Fibroblast of skin of right biceps (primary cell): Measurements from ENCODE around the gene SLC9A3.
"Not testable (repeated sequence)": the region's sequence is repeated elsewhere in the genome, so short reads cannot be mapped to it uniquely, and the experiment has no call there.

ENCODE experiments used
- DNase-seq: peaks from one replicate; pipeline ENCODE4 v3.0.0-alpha.2; 2013

The SLC9A3 gene

GRCh38 chr5:523441-524222 is 617 bp downstream of the SLC9A3 start:
- DNase-seq: no peak

- no peak for DNase-seq
These were observed 1.3 kb downstream of the SLC9A3 start for GRCh38 chr5:522899-523440.

GRCh38 chr5:522116-522515 is 2.1 kb downstream of the SLC9A3 start:
- DNase-seq: no peak

- DNase-seq: no peak
These were observed 2.6 kb downstream of the SLC9A3 start for GRCh38 chr5:521680-522079.

GRCh38 chr5:520850-521226 is 3.4 kb downstream of the SLC9A3 start:
- no peak for DNase-seq

- DNase-seq: no peak
These were observed 3.9 kb downstream of the SLC9A3 start for GRCh38 chr5:520196-520849.

- DNase-seq: no peak
These were observed 5.5 kb downstream of the SLC9A3 start for GRCh38 chr5:518721-519120.

GRCh38 chr5:517535-518100 is 6.6 kb downstream of the SLC9A3 start:
- no peak for DNase-seq

- DNase-seq: no peak
These were observed 7.3 kb downstream of the SLC9A3 start for GRCh38 chr5:516980-517379.

GRCh38 chr5:516338-516925 is 7.8 kb downstream of the SLC9A3 start:
- no peak for DNase-seq

GRCh38 chr5:515273-515836 is 8.9 kb downstream of the SLC9A3 start:
- DNase-seq: no peak

- DNase-seq: no peak
These were observed 9.6 kb downstream of the SLC9A3 start for GRCh38 chr5:514673-515072.

GRCh38 chr5:514101-514485 is 10.2 kb downstream of the SLC9A3 start:
- no peak for DNase-seq

- no peak for DNase-seq
These were observed 10.8 kb downstream of the SLC9A3 start for GRCh38 chr5:513216-514100.

- no peak for DNase-seq
These were observed 12.8 kb downstream of the SLC9A3 start for GRCh38 chr5:511476-511875.

GRCh38 chr5:510521-510920 is 13.7 kb downstream of the SLC9A3 start:
- DNase-seq: no peak

- DNase-seq: no peak
These were observed 14.6 kb downstream of the SLC9A3 start for GRCh38 chr5:509611-510185.

- not testable (repeated sequence) for DNase-seq
These were observed 16.2 kb downstream of the SLC9A3 start for GRCh38 chr5:507986-508575.

GRCh38 chr5:505951-506525 is 18.2 kb downstream of the SLC9A3 start:
- DNase-seq: no peak

GRCh38 chr5:504326-505154 is 19.7 kb downstream of the SLC9A3 start:
- DNase-seq: no peak
